ENCODE data around the gene PARD3.
"Not testable (repeated sequence)": the region's sequence is repeated elsewhere in the genome, so short reads cannot be mapped to it uniquely, and the experiment has no call there.

Gene PARD3

GRCh38 chr10:34272316-34272715 lies 542.8 kb downstream of the PARD3 start:
- Histone ChIP-seq H3K9me3 (ENCODE audit: control insufficient read depth, low read length) (no peaks in the 10 kb centered on the region), H3K27me3 (replicated peaks; ENCODE audit: control insufficient read depth, insufficient read depth, low read length, poor library complexity, severe bottlenecking) (no peaks in the 10 kb centered on the region), H3K27ac (ENCODE audit: insufficient read depth, low read length, poor library complexity, severe bottlenecking) (no peak overlapping the region), H3K36me3 (ENCODE audit: control insufficient read depth, insufficient read depth, low read length) (no peaks in the 10 kb centered on the region), H3K4me3 (ENCODE audit: insufficient read depth, low read depth, low read length, poor library complexity, severe bottlenecking) (no peak overlapping the region), H3K4me1 (ENCODE audit: control insufficient read depth, insufficient read depth, low read length, poor library complexity, severe bottlenecking) (no peaks in the 10 kb centered on the region)
- no peak for DNase-seq

GRCh38 chr10:34268410-34268809 lies 546.7 kb downstream of the PARD3 start:
- H3K4me3 ChIP-seq (ENCODE audit: insufficient read depth, low read depth, low read length, poor library complexity, severe bottlenecking); H3K27ac ChIP-seq (ENCODE audit: insufficient read depth, low read length, poor library complexity, severe bottlenecking); H3K36me3 ChIP-seq (ENCODE audit: control insufficient read depth, insufficient read depth, low read length); H3K27me3 ChIP-seq (replicated peaks; ENCODE audit: control insufficient read depth, insufficient read depth, low read length, poor library complexity, severe bottlenecking); H3K9me3 ChIP-seq (ENCODE audit: control insufficient read depth, low read length); H3K4me1 ChIP-seq (ENCODE audit: control insufficient read depth, insufficient read depth, low read length, poor library complexity, severe bottlenecking); DNase-seq: not testable (repeated sequence)

GRCh38 chr10:34262985-34263384 lies 552.1 kb downstream of the PARD3 start:
- Histone ChIP-seq H3K4me1 (ENCODE audit: control insufficient read depth, insufficient read depth, low read length, poor library complexity, severe bottlenecking) (no peaks in the 10 kb centered on the region), H3K4me3 (ENCODE audit: insufficient read depth, low read depth, low read length, poor library complexity, severe bottlenecking) (no peak overlapping the region), H3K36me3 (ENCODE audit: control insufficient read depth, insufficient read depth, low read length) (no peaks in the 10 kb centered on the region), H3K9me3 (ENCODE audit: control insufficient read depth, low read length) (no peaks in the 10 kb centered on the region), H3K27ac (ENCODE audit: insufficient read depth, low read length, poor library complexity, severe bottlenecking) (no peak overlapping the region), H3K27me3 (replicated peaks; ENCODE audit: control insufficient read depth, insufficient read depth, low read length, poor library complexity, severe bottlenecking) (no peaks in the 10 kb centered on the region)
- DNase-seq = no peak

GRCh38 chr10:34260904-34261303 lies 554.2 kb downstream of the PARD3 start:
- no peak for DNase-seq
- no peak overlapping the region for H3K4me3 ChIP-seq (ENCODE audit: insufficient read depth, low read depth, low read length, poor library complexity, severe bottlenecking)
- H3K27ac ChIP-seq (ENCODE audit: insufficient read depth, low read length, poor library complexity, severe bottlenecking) = no peak overlapping the region
- H3K36me3 ChIP-seq (ENCODE audit: control insufficient read depth, insufficient read depth, low read length) = no peaks in the 10 kb centered on the region
- no peaks in the 10 kb centered on the region for H3K9me3 ChIP-seq (ENCODE audit: control insufficient read depth, low read length)
- H3K27me3 ChIP-seq (replicated peaks; ENCODE audit: control insufficient read depth, insufficient read depth, low read length, poor library complexity, severe bottlenecking) = no peaks in the 10 kb centered on the region
- H3K4me1 ChIP-seq (ENCODE audit: control insufficient read depth, insufficient read depth, low read length, poor library complexity, severe bottlenecking) = no peaks in the 10 kb centered on the region

- H3K27ac ChIP-seq (ENCODE audit: insufficient read depth, low read length, poor library complexity, severe bottlenecking) = no peak overlapping the region
- no peak overlapping the region for H3K4me3 ChIP-seq (ENCODE audit: insufficient read depth, low read depth, low read length, poor library complexity, severe bottlenecking)
- DNase-seq = no peak
- no peaks in the 10 kb centered on the region for H3K36me3 ChIP-seq (ENCODE audit: control insufficient read depth, insufficient read depth, low read length)
- no peaks in the 10 kb centered on the region for H3K9me3 ChIP-seq (ENCODE audit: control insufficient read depth, low read length)
- no peaks in the 10 kb centered on the region for H3K27me3 ChIP-seq (replicated peaks; ENCODE audit: control insufficient read depth, insufficient read depth, low read length, poor library complexity, severe bottlenecking)
- H3K4me1 ChIP-seq (ENCODE audit: control insufficient read depth, insufficient read depth, low read length, poor library complexity, severe bottlenecking) = no peaks in the 10 kb centered on the region
Observed at GRCh38 chr10:34256216-34256615, 558.9 kb downstream of the PARD3 start.

GRCh38 chr10:34255035-34255434 lies 560.1 kb downstream of the PARD3 start:
- Histone ChIP-seq H3K4me1 (ENCODE audit: control insufficient read depth, insufficient read depth, low read length, poor library complexity, severe bottlenecking) (no peaks in the 10 kb centered on the region), H3K36me3 (ENCODE audit: control insufficient read depth, insufficient read depth, low read length) (no peaks in the 10 kb centered on the region), H3K27me3 (replicated peaks; ENCODE audit: control insufficient read depth, insufficient read depth, low read length, poor library complexity, severe bottlenecking) (no peaks in the 10 kb centered on the region), H3K9me3 (ENCODE audit: control insufficient read depth, low read length) (no peaks in the 10 kb centered on the region), H3K27ac (ENCODE audit: insufficient read depth, low read length, poor library complexity, severe bottlenecking) (no peak overlapping the region), H3K4me3 (ENCODE audit: insufficient read depth, low read depth, low read length, poor library complexity, severe bottlenecking) (no peak overlapping the region)
- DNase-seq = no peak

- Histone ChIP-seq H3K4me3 (ENCODE audit: insufficient read depth, low read depth, low read length, poor library complexity, severe bottlenecking) (no peak overlapping the region), H3K4me1 (ENCODE audit: control insufficient read depth, insufficient read depth, low read length, poor library complexity, severe bottlenecking) (no peaks in the 10 kb centered on the region), H3K9me3 (ENCODE audit: control insufficient read depth, low read length) (no peaks in the 10 kb centered on the region), H3K36me3 (ENCODE audit: control insufficient read depth, insufficient read depth, low read length) (no peaks in the 10 kb centered on the region), H3K27ac (ENCODE audit: insufficient read depth, low read length, poor library complexity, severe bottlenecking) (no peak overlapping the region), H3K27me3 (replicated peaks; ENCODE audit: control insufficient read depth, insufficient read depth, low read length, poor library complexity, severe bottlenecking) (no peaks in the 10 kb centered on the region)
- no peak for DNase-seq
Observed at GRCh38 chr10:34254596-34254995, 560.5 kb downstream of the PARD3 start.

- H3K27ac ChIP-seq (ENCODE audit: insufficient read depth, low read length, poor library complexity, severe bottlenecking) = no peak overlapping the region
- H3K4me1 ChIP-seq (ENCODE audit: control insufficient read depth, insufficient read depth, low read length, poor library complexity, severe bottlenecking) = no peaks in the 10 kb centered on the region
- H3K4me3 ChIP-seq (ENCODE audit: insufficient read depth, low read depth, low read length, poor library complexity, severe bottlenecking) = no peak overlapping the region
- no peaks in the 10 kb centered on the region for H3K36me3 ChIP-seq (ENCODE audit: control insufficient read depth, insufficient read depth, low read length)
- H3K9me3 ChIP-seq (ENCODE audit: control insufficient read depth, low read length) = no peaks in the 10 kb centered on the region
- no peak for DNase-seq
- no peaks in the 10 kb centered on the region for H3K27me3 ChIP-seq (replicated peaks; ENCODE audit: control insufficient read depth, insufficient read depth, low read length, poor library complexity, severe bottlenecking)
Observed at GRCh38 chr10:34252111-34252510, 563.0 kb downstream of the PARD3 start.

- no peak for DNase-seq
- no peak overlapping the region for H3K4me3 ChIP-seq (ENCODE audit: insufficient read depth, low read depth, low read length, poor library complexity, severe bottlenecking)
- H3K27ac ChIP-seq (ENCODE audit: insufficient read depth, low read length, poor library complexity, severe bottlenecking) = no peak overlapping the region
- no peaks in the 10 kb centered on the region for H3K9me3 ChIP-seq (ENCODE audit: control insufficient read depth, low read length)
- H3K27me3 ChIP-seq (replicated peaks; ENCODE audit: control insufficient read depth, insufficient read depth, low read length, poor library complexity, severe bottlenecking) = no peaks in the 10 kb centered on the region
- H3K36me3 ChIP-seq (ENCODE audit: control insufficient read depth, insufficient read depth, low read length) = no peaks in the 10 kb centered on the region
- H3K4me1 ChIP-seq (ENCODE audit: control insufficient read depth, insufficient read depth, low read length, poor library complexity, severe bottlenecking) = no peaks in the 10 kb centered on the region
Observed at GRCh38 chr10:34251177-34251576, 563.9 kb downstream of the PARD3 start.

- no peak for DNase-seq
- Histone ChIP-seq H3K9me3 (ENCODE audit: control insufficient read depth, low read length) (no peaks in the 10 kb centered on the region), H3K27ac (ENCODE audit: insufficient read depth, low read length, poor library complexity, severe bottlenecking) (no peak overlapping the region), H3K36me3 (ENCODE audit: control insufficient read depth, insufficient read depth, low read length) (no peaks in the 10 kb centered on the region), H3K27me3 (replicated peaks; ENCODE audit: control insufficient read depth, insufficient read depth, low read length, poor library complexity, severe bottlenecking) (no peaks in the 10 kb centered on the region), H3K4me1 (ENCODE audit: control insufficient read depth, insufficient read depth, low read length, poor library complexity, severe bottlenecking) (no peaks in the 10 kb centered on the region), H3K4me3 (ENCODE audit: insufficient read depth, low read depth, low read length, poor library complexity, severe bottlenecking) (no peak overlapping the region)
Observed at GRCh38 chr10:34250722-34251121, 564.4 kb downstream of the PARD3 start.

GRCh38 chr10:34249634-34250033 lies 565.5 kb downstream of the PARD3 start:
- H3K36me3 ChIP-seq (ENCODE audit: control insufficient read depth, insufficient read depth, low read length) = no peaks in the 10 kb centered on the region
- no peak for DNase-seq
- no peak overlapping the region for H3K27ac ChIP-seq (ENCODE audit: insufficient read depth, low read length, poor library complexity, severe bottlenecking)
- no peaks in the 10 kb centered on the region for H3K4me1 ChIP-seq (ENCODE audit: control insufficient read depth, insufficient read depth, low read length, poor library complexity, severe bottlenecking)
- H3K9me3 ChIP-seq (ENCODE audit: control insufficient read depth, low read length) = no peaks in the 10 kb centered on the region
- H3K27me3 ChIP-seq (replicated peaks; ENCODE audit: control insufficient read depth, insufficient read depth, low read length, poor library complexity, severe bottlenecking) = no peaks in the 10 kb centered on the region
- no peak overlapping the region for H3K4me3 ChIP-seq (ENCODE audit: insufficient read depth, low read depth, low read length, poor library complexity, severe bottlenecking)
